Measurements from ENCODE around the gene DPRX.

DPRX gene

GRCh38 chr19:53644061-53644816, 12.4 kb downstream of the DPRX start:
- DNase-seq (ENCODE audit: low spot score) = no peak
- TF ChIP-seq, protein P1, sequence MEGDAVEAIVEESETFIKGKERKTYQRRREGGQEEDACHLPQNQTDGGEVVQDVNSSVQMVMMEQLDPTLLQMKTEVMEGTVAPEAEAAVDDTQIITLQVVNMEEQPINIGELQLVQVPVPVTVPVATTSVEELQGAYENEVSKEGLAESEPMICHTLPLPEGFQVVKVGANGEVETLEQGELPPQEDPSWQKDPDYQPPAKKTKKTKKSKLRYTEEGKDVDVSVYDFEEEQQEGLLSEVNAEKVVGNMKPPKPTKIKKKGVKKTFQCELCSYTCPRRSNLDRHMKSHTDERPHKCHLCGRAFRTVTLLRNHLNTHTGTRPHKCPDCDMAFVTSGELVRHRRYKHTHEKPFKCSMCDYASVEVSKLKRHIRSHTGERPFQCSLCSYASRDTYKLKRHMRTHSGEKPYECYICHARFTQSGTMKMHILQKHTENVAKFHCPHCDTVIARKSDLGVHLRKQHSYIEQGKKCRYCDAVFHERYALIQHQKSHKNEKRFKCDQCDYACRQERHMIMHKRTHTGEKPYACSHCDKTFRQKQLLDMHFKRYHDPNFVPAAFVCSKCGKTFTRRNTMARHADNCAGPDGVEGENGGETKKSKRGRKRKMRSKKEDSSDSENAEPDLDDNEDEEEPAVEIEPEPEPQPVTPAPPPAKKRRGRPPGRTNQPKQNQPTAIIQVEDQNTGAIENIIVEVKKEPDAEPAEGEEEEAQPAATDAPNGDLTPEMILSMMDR (IDR thresholded peaks at IDR 0.05) = no peak
- H3K27ac ChIP-seq = no peak overlapping the region
- H3K4me3 ChIP-seq = no peak overlapping the region

GRCh38 chr19:53646144-53646543, 14.3 kb downstream of the DPRX start:
- DNase-seq (ENCODE audit: low spot score) = no peak
- TF ChIP-seq, protein P1 (IDR thresholded peaks at IDR 0.05) = no peak
- Histone ChIP-seq H3K27ac (no peak overlapping the region), H3K4me3 (no peak overlapping the region)

- no peak overlapping the region for H3K4me3 ChIP-seq
- TF ChIP-seq, protein P1 (IDR thresholded peaks at IDR 0.05) = no peak
- H3K27ac ChIP-seq = no peak overlapping the region
Observed at GRCh38 chr19:53647350-53647749, 15.6 kb downstream of the DPRX start.

DNA sequence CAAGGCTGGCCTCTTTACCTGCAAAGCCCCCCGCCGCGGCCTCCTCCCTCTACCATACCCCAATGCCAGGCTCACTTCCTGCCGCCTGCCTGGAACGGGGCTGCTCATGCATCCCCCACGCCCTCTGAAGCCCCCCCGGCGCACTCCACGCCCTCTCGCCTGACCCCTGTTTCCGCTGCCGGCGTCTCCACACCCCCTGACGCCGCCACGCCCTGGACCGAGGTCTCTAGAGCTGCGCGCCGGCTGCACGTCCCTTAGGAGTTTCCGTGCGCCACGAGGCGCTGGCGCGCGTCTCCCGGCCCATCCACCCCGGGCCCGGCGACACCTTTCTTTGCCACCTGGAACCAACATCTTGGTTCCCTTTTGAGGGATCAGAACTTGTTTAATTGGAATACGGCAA, 16.0 kb downstream of the DPRX start:
- TF ChIP-seq, protein P1 (IDR thresholded peaks at IDR 0.05) = no peak
- DNase-seq (ENCODE audit: low spot score) = no peak
- H3K27ac ChIP-seq = no peak overlapping the region
- no peak overlapping the region for H3K4me3 ChIP-seq

More at GRCh38 chr19:53647350-53647749, 15.6 kb downstream of the DPRX start:
- DNase-seq (ENCODE audit: low spot score) = no peak

- Histone ChIP-seq H3K27ac (no peak overlapping the region), H3K4me3 (no peak overlapping the region)
- TF ChIP-seq, protein P1 (IDR thresholded peaks at IDR 0.05) = no peak
- DNase-seq (ENCODE audit: low spot score) = no peak
Observed at GRCh38 chr19:53649746-53650593, 18.2 kb downstream of the DPRX start.

DNA sequence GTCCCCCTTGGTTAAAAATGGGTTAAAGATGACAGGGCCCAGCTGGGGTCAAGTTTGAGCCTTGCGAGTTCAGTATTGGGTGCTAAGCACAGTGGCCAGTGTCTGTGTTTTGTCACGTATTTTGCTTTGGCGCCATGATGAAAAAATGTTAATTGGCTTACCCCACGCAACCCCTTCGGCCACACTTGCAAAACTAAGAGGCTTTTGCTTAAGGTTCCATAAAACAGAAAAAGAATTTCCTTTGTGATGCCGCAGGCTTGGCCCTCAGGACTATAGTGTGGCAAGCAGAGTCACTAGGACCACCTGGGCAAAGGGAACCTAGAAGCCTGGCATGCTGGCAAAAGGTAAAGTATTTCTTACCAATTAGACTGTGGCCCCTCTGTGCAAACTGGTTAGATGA, 20.7 kb downstream of the DPRX start:
- TF ChIP-seq, protein P1 (IDR thresholded peaks at IDR 0.05) = no peak
- DNase-seq (ENCODE audit: low spot score) = no peak
- Histone ChIP-seq H3K4me3 (no peak overlapping the region), H3K27ac (no peak overlapping the region)

Data from coronary artery (tissue), 2 donors.